IMR-90 (cell line): Measurements from ENCODE around the gene AQP12A. TPM values are rescaled to one million over a fixed set of nuclear protein-coding genes. Genes with fewer than 3 reads are reported as not detected.
"Not testable (repeated sequence)": the region's sequence is repeated elsewhere in the genome, so short reads cannot be mapped to it uniquely, and the experiment has no call there.

ENCODE experiments used
- ATAC-seq: fragments of 200-7000 bp; cut with Tn5 transposase; 2 replicates; pipeline ENCODE4 v1.9.1; 2020; ENCODE audit warnings: low read depth, mild to moderate bottlenecking, moderate library complexity
- BruUV-seq: library from RNA; stranded (reverse); fragments of 400-500 nt; replicated peaks from 2 replicates; lab custom pipeline; 2021; lab: Mats Ljungman, UMichigan
- CTCF ChIA-PET: fragments of 300-600 bp; formaldehyde crosslinking; extraction: SDS; loops from one replicate; lab custom pipeline; 2021; ENCODE audit warnings: antibody characterized with exemption; lab: Yijun Ruan, JAX
- POLR2A ChIA-PET: fragments of 300-600 bp; sonication (Branson Sonifier 250); formaldehyde crosslinking; loops from one replicate; lab custom pipeline; 2022; ENCODE audit warnings: antibody characterized with exemption; ENCODE audit not compliant: unreplicated experiment; lab: Charles Lee
- DNase-seq: peaks from one replicate; pipeline ENCODE4 v3.0.0; 2013
- H2AFZ ChIP-seq: replicated peaks from 2 replicates; pipeline ENCODE3; 2013; ENCODE audit warnings: low read length, mild to moderate bottlenecking; ENCODE audit not compliant: poor library complexity
- H2AK5ac ChIP-seq: 2 replicates; pipeline ENCODE4 v1.6.1; 2013; ENCODE audit warnings: low read depth, low read length, inconsistent platforms
- H2AK9ac ChIP-seq: replicated peaks from 2 replicates; pipeline ENCODE3; 2013; ENCODE audit warnings: mild to moderate bottlenecking, low read depth, low read length, moderate library complexity; ENCODE audit not compliant: poor library complexity
- H2BK120ac ChIP-seq: 2 replicates; pipeline ENCODE4 v1.6.1; 2013; ENCODE audit warnings: low read depth, low read length, inconsistent platforms
- H2BK15ac ChIP-seq: 3 replicates; pipeline ENCODE4 v1.6.1; 2013; ENCODE audit warnings: low read depth, low read length, inconsistent platforms
- H2BK20ac ChIP-seq: 2 replicates; pipeline ENCODE4 v1.6.1; 2013; ENCODE audit warnings: low read depth, mild to moderate bottlenecking, inconsistent platforms, low read length, moderate library complexity
- H2BK5ac ChIP-seq: 2 replicates; pipeline ENCODE4 v1.6.1; 2013; ENCODE audit warnings: mild to moderate bottlenecking, low read depth, low read length, inconsistent platforms; ENCODE audit not compliant: poor library complexity, severe bottlenecking
- H3K14ac ChIP-seq: replicated peaks from 2 replicates; pipeline ENCODE4 v1.6.1; 2013; ENCODE audit warnings: low read depth, low read length, inconsistent platforms
- H3K18ac ChIP-seq: 2 replicates; pipeline ENCODE4 v1.6.1; 2013; ENCODE audit warnings: low read depth, low read length, control low read depth
- H3K23ac ChIP-seq: 2 replicates; pipeline ENCODE4 v1.6.1; 2013; ENCODE audit warnings: low read depth, low read length, inconsistent platforms
- H3K27ac ChIP-seq: 2 replicates; pipeline ENCODE4 v1.5.1; 2013; ENCODE audit warnings: mild to moderate bottlenecking, control low read depth, low read length; ENCODE audit not compliant: insufficient read depth
- H3K27me3 ChIP-seq: 2 replicates; pipeline ENCODE4 v1.6.1; 2013; ENCODE audit warnings: low read length; ENCODE audit not compliant: control insufficient read depth, insufficient read depth
- H3K36me3 ChIP-seq: 2 replicates; pipeline ENCODE4 v1.6.1; 2013; ENCODE audit warnings: low read length, mixed read lengths; ENCODE audit not compliant: control insufficient read depth, insufficient read depth
- H3K4ac ChIP-seq: 2 replicates; pipeline ENCODE4 v1.6.1; 2013; ENCODE audit warnings: low read depth, low read length, inconsistent platforms
- H3K4me1 ChIP-seq: 2 replicates; pipeline ENCODE4 v1.6.1; 2013; ENCODE audit warnings: low read length, mixed read lengths; ENCODE audit not compliant: control insufficient read depth, insufficient read depth
- H3K4me2 ChIP-seq: 2 replicates; pipeline ENCODE4 v1.6.1; 2013; ENCODE audit warnings: low read depth, mild to moderate bottlenecking, control low read depth, low read length, moderate library complexity
- H3K4me3 ChIP-seq: 2 replicates; pipeline ENCODE4 v1.5.1; 2013; ENCODE audit warnings: low read depth, mild to moderate bottlenecking, control low read depth, low read length, moderate library complexity; ENCODE audit not compliant: insufficient read depth
- H3K56ac ChIP-seq: 2 replicates; pipeline ENCODE4 v1.6.1; 2013; ENCODE audit warnings: low read length, inconsistent platforms; ENCODE audit not compliant: insufficient read depth; ENCODE audit errors: extremely low read depth
- H3K79me1 ChIP-seq, 2 experiments: 2 replicates each; pipeline ENCODE4 v1.6.1; 2013; ENCODE audit warnings: low read length in 2 of 2, inconsistent platforms in 1 of 2, low read depth in 1 of 2
- H3K9ac ChIP-seq: 2 replicates; pipeline ENCODE4 v1.6.1; 2013; ENCODE audit warnings: low read depth, low read length, control low read depth
- H3K9me1 ChIP-seq: 2 replicates; pipeline ENCODE4 v1.6.1; 2013; ENCODE audit warnings: low read length, inconsistent platforms; ENCODE audit not compliant: insufficient read depth
- H3K9me3 ChIP-seq: 2 replicates; pipeline ENCODE4 v1.6.1; 2013; ENCODE audit warnings: low read length; ENCODE audit not compliant: control insufficient read depth, insufficient read depth
- H4K20me1 ChIP-seq: 2 replicates; pipeline ENCODE4 v1.6.1; 2013; ENCODE audit warnings: low read length, inconsistent platforms; ENCODE audit not compliant: insufficient read depth
- H4K5ac ChIP-seq: 2 replicates; pipeline ENCODE4 v1.6.1; 2013; ENCODE audit warnings: mild to moderate bottlenecking, low read depth, low read length, control low read depth
- H4K8ac ChIP-seq, 2 experiments: 2 replicates each; pipeline ENCODE4 v1.6.1; 2013; ENCODE audit warnings: low read depth in 2 of 2, low read length in 2 of 2, control low read depth in 1 of 2, inconsistent platforms in 1 of 2
- H4K91ac ChIP-seq: 2 replicates; pipeline ENCODE4 v1.6.1; 2013; ENCODE audit warnings: low read depth, low read length, inconsistent platforms; ENCODE audit not compliant: insufficient read depth
- whole genome bisulfite sequencing, 2 experiments: methylation state at CpG; one replicate each; pipeline versions ENCODE4 v1.1.5 to v1.1.7; 2013; ENCODE audit warnings: missing lambda C conversion rate in 2 of 2; ENCODE audit not compliant: insufficient read length in 1 of 2; ENCODE audit errors: extremely low coverage in 2 of 2; 5-methylcytosine and 5-hydroxymethylcytosine counted together
- dilution Hi-C: fragments of 300-500 bp; cut with HindIII; formaldehyde crosslinking; loops from one replicate; pipeline ENCODE4 v1.14.3; 2018; ENCODE audit warnings: low sequenced_read_pairs; ENCODE audit not compliant: unreplicated experiment
- in situ Hi-C: fragments of 300-500 bp; cut with MboI; formaldehyde crosslinking; loops from 3 replicates; pipeline ENCODE4 v1.14.3; 2019; ENCODE audit warnings: low sequenced_read_pairs, inconsistent platforms, mixed read lengths
- intact Hi-C: fragments of 100-400 bp; cut with micrococcal nuclease; formaldehyde crosslinking; loops from 2 replicates; pipeline ENCODE4 v1.10.0; 2022
- polyA plus RNA-seq, 3 experiments: library from polyadenylated mRNA; depleted of rRNA; stranded (reverse); fragments of >200 nt; gene quantifications; 2 replicates each; pipeline ENCODE4 v1.2.3, GENCODE V29; 2012; ENCODE audit warnings: low replicate concordance in 1 of 3
- total RNA-seq: library from RNA; depleted of rRNA; stranded (reverse); fragments of >200 nt; gene quantifications from 2 replicates; pipeline ENCODE4 v1.2.3, GENCODE V29; 2012

Gene AQP12A
- total and polyA plus RNA-seq, 2 of the 4 experiments (the other 2 are of a cell fraction) = not detected

DNA sequence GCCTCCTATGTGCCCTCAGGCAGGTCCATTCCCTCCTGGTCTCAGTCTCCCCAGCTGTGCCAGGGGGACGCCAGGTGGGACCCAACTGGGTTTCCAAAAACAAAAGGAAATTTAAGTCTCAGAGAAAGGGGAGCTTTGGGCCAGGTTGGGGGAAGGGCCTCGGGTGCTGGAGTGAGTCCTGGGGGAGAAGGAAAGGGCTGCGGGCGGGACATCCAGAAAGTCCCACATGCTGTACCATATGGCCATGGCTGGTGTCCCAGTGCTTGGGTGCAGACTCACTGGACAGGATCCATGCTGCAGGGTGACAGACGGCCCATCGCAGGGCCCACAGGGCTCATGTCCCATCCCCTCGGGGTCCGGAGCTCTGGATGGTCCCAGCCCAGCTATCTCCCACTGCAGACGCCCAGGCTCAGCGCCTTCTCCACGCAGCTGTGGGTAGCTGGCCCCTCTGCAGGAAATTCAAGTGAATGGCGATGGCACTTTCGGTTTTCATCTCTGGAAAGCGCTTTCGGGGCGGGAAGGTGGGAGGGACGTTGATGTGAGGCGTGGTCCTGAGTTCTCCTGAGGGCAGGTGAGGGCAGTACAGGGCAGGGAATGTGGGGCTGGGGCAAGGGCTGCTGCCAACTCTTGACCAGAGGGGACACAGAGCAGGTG is 1.1 kb upstream of the AQP12A start:
- H3K14ac ChIP-seq, H2AK9ac ChIP-seq, H2BK15ac ChIP-seq, in situ Hi-C loops, H2BK120ac ChIP-seq, H4K5ac ChIP-seq, CTCF ChIA-PET, H3K36me3 ChIP-seq, H3K4me3 ChIP-seq, H3K79me1 ChIP-seq, H3K4me2 ChIP-seq, H3K9me3 ChIP-seq, ATAC-seq, H3K27ac ChIP-seq, DNase-seq, dilution Hi-C loops, H3K9me1 ChIP-seq, H2BK20ac ChIP-seq, BruUV-seq, H3K18ac ChIP-seq, H3K4ac ChIP-seq, POLR2A ChIA-PET, H4K8ac ChIP-seq, intact Hi-C loops, H2AK5ac ChIP-seq, H3K4me1 ChIP-seq, H3K9ac ChIP-seq, H3K23ac ChIP-seq, H2BK5ac ChIP-seq, H4K91ac ChIP-seq, H3K56ac ChIP-seq, H4K20me1 ChIP-seq, H2AFZ ChIP-seq: not testable (repeated sequence)
- H3K27me3 ChIP-seq = peaks cover 29% of the 10 kb centered on the region
- WGBS, 2 experiments = no CpG with 5 or more reads among the region's 18 CpGs

DNA sequence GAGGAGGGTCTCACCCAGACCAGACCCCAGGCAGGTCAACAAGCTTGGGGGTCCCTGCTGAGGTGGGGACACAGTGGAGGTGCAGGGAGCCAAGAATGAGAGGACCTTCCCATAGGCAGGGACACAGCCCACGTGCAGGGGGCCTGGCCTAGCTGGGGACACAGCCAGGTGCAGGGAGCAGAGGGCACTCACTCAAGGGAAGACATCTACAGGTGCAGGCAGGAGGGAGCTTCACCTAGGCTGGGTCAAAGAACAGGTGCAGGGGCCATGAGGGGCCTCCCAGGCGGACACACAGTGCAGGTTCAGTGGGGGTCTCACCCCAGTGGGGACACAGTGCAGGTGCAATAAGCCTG is 615 bp upstream of the AQP12A start:
- H2AK5ac ChIP-seq, H4K5ac ChIP-seq, ATAC-seq, H3K4me3 ChIP-seq, H2AK9ac ChIP-seq, H3K4me1 ChIP-seq, in situ Hi-C loops, intact Hi-C loops, H3K4me2 ChIP-seq, H2BK5ac ChIP-seq, H3K79me1 ChIP-seq, H2AFZ ChIP-seq, H3K9me1 ChIP-seq, H4K91ac ChIP-seq, H3K36me3 ChIP-seq, H3K23ac ChIP-seq, H2BK15ac ChIP-seq, DNase-seq, H2BK20ac ChIP-seq, CTCF ChIA-PET, H4K8ac ChIP-seq, dilution Hi-C loops, H3K9me3 ChIP-seq, H3K4ac ChIP-seq, H3K27ac ChIP-seq, H3K14ac ChIP-seq, H3K18ac ChIP-seq, BruUV-seq, H3K56ac ChIP-seq, H2BK120ac ChIP-seq, H4K20me1 ChIP-seq, H3K9ac ChIP-seq, POLR2A ChIA-PET: not testable (repeated sequence)
- H3K27me3 ChIP-seq = peaks cover 25% of the 10 kb centered on the region
- WGBS, 2 experiments = no CpG with 5 or more reads among the region's 2 CpGs
